NCI-H2081 treated with DMSO at 0.1 percent for 48 hours (cell line): ENCODE data around the gene RNASE4.

Experiments used
- DNase-seq: peaks from one replicate; lab custom pipeline; 2025; lab: John Stamatoyannopoulos, UW

Gene RNASE4

DNA sequence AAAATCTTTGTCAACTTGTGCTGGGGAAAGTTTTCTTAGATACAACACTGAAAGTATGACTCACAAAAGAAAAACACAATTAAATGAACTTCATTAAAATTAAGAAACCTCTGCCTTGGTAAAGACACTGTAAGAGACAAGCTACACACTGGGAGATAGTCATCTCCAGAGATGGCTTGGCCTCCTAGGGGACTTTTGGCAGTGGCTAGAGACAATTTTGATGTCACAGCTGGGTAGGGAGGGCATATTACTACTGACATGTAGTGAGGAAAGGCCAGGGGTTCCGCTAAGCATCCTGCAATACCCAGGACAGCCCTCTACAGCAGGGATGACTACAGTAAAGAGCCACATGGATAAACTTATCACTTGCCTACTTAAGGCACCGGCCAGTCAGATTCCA is 8.7 kb upstream of the RNASE4 start:
- no peak for DNase-seq

GRCh38 chr14:20676072-20676471 is 8.3 kb upstream of the RNASE4 start:
- no peak for DNase-seq

GRCh38 chr14:20679907-20680306 is 4.5 kb upstream of the RNASE4 start:
- no peak for DNase-seq

DNA sequence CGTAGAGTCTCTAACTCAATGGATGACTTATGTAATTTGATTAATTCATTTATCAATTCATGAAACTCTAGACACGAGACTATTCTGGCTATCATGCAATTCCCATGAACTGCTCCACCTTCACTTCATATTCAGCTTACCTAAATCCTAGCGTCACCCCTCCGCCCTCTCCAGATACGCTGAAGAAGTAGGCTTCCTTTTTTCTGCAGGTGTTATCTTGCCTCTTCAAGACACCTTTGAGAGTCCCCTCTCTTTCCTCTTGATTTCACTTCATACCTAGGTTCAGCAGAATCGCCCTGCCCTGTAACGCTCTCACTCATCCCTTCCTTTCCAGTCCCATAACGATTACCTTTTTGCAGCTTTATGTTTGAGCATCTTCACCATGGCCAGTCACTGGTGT is 4.0 kb upstream of the RNASE4 start:
- DNase-seq: no peak

- DNase-seq: no peak
Measured at GRCh38 chr14:20680843-20681347, 3.5 kb upstream of the RNASE4 start.

DNA sequence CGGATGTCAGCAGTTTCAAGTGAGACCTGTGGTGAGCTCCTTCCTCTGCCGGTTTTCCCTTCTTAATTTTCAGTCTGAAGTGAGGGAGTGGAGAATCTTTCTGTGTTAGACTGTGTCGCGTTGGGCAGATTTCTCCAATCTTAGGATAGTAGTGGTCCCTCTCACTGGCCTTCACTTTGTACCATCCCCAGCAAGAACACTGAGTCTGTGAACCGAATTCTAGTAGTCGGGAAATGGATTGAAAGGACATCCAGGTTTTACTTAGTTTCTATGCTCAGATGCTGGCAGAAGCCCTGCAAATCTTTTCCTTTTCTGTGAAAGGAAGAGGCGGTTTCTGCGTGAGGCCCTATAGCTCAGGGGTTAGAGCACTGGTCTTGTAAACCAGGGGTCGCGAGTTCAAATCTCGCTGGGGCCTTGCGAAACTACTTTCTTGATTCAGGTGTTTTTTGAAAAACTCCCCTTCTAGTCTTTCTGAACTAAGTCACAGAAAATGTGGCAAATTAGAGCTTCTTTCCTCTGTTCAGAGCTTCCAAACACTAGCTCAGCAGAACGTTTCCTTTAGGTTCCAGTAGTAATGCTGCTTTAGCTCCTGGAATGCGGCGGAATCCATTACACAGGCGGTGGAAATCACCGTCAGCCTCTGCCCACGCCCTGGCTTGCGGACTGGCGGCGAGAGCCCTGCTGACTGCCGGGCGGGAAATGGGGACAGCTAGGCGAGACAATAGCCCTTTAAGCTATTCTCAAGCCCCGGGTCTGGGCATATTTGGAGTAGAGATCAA is 2.8 kb upstream of the RNASE4 start:
- DNase-seq: no peak

- DNase-seq: no peak
Measured at GRCh38 chr14:20682127-20682434, 2.3 kb upstream of the RNASE4 start.

- peak; percentile 84 for DNase-seq
Measured at GRCh38 chr14:20682435-20683124, 1.8 kb upstream of the RNASE4 start.

DNA sequence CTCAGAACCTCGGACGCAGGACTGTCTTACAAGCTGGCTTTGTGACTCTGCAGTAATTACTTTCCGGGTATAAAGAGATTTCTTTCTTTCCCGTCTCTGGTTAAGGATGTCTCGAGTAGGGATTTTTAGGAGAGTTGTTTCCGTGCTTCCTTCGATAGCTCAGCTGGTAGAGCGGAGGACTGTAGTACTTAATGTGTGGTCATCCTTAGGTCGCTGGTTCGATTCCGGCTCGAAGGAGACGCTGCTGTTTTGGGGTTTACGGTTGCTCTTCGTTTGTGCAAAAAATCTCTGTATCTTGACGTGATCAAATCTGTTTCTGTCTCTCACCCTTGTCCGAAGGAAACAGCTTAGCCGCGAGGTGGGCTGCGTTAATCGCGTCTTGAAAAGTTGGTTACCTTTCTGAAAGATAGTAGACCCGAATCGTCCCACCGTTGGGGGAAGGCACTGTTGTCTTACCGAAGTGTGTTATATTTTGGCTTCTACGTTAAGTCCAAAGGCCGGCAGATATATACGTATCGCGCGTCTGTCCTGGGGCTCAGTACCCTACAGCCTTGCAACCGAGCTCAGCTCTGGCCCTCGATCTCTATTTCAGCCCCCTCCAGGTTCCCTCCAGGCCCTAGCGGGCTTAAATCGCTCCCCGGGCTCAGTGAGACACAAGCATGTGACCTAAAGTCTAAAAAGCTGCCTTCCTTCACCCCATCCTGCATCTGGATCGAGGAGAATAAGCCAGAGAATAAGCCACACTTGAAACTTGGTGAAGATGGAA is 1.1 kb upstream of the RNASE4 start:
- peak; percentile 28 for DNase-seq

DNA sequence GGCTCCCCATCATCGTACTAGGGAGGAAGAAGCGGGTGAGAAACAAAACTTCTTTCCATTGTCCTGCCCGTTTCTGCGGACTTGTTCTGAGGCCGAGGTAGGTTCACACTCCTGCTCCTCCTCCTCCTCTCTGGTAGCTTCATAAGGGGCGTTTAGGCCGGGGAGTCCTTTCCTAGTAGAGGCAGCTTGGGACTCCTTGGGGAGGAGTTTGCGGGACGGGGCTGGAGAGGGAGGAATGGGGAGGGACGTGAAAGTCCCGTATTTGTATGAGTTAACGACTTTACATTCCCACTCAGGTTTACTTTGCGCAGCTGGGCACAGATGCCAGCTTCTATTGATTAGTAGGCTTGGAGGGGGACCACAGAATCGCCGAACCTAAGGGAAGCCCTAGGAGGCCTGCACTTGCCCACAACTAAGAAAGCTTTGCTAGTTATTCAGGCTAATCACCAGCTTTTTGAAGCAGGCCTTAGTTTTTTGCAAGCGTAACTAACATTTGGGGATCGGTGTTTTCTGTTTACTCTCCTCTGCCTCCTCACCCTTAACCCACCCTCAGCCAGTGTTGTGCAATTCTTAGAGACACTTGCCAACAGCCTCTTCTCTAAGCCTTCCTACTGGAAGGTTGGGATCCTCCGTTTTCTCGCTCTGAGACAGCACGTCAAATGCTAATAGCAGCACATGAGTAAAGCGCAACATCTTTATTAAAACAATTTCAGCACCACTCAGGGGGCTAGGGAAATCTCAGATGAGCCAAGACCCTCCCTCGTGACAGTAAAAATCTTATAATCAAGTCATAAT is 499 bp downstream of the RNASE4 start:
- no peak for DNase-seq

- no peak for DNase-seq
Measured at GRCh38 chr14:20686386-20687143, 2.2 kb downstream of the RNASE4 start.

DNA sequence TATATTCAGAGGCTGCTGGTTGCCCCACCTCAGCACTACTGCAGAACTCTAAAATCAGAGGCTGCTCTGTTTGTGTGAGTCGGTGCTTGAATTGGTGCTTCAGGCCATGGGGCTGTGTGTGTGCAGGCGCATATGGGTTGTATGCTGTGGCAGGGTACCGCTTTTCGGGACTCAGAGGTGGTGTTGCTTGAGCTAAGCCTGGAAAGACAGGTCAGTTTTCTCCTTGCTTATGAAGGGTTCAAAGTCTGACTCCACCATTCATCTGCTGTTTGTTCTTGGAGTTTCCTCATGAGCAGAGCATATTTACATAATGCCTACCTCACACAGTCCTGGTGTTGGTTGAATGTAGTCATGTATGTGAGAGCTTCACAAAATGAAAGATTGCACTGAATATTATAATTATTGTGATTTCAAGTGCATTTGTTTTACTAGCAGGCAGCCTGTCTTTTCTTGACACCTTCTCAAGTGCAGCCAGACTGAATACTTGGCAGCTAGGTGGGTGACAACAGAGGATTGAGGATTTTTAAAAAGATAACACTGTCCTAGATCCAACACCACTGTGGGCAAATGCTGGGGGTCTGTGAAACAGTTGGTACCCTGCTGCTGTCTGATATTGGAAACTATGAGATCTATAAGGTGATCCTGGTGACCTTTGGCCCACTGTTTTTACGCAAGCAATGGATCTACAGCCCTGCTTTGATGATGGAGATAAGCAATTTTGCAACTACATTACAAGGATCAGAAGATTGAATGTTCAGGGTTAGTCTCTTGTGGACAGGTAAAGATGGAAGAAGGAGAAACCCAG is 3.2 kb downstream of the RNASE4 start:
- no peak for DNase-seq

DNA sequence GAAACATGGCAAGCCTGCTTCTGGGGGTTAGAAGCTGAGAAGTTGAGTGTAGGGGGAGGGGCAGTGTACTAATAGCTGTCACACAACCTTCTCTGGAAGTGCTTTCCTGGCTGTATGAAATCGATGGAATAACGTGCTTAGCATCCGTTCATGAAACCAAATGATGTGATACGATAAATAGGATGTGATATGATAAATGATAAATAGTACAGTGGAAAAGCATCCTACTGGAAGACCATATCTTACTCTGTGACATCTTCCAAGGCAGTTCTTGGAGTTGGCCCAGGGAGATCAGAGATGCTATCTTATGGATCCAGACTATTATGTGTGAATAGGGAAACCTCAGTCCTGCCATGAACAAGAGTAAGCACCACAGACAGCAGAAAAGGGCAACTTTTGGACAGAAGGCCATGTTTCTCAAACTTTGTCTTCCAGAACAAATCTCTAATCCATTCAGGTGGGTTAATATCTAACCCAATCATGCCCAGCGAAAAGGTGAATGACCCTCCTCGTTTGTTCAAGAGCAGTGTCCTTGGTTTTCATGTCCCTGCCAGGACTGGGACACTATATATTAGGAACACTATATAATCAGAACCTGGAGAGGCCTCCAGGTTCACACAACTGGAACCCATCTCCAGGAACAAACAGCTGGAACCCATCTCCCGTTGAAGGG is 3.9 kb downstream of the RNASE4 start, which contains the start of gene ANG:
Gene ANG (plus strand): TSS at position 598 of the 673 bp plus-strand sequence. CDS start 4,801 bp downstream, outside the sequence.
- DNase-seq: no peak

GRCh38 chr14:20690848-20691640 is 6.7 kb downstream of the RNASE4 start:
- no peak for DNase-seq

GRCh38 chr14:20692116-20692751 is 7.9 kb downstream of the RNASE4 start:
- DNase-seq: no peak

- no peak for DNase-seq
Measured at GRCh38 chr14:20696764-20697163, 12.4 kb downstream of the RNASE4 start.

GRCh38 chr14:20697273-20698017 is 13.1 kb downstream of the RNASE4 start:
- DNase-seq: no peak

- DNase-seq: no peak
Measured at GRCh38 chr14:20698018-20698329, 13.6 kb downstream of the RNASE4 start.
